GM21717 (cell line): Measurements from ENCODE around the gene FOXD4L6.
"Not testable (repeated sequence)": the region's sequence is repeated elsewhere in the genome, so short reads cannot be mapped to it uniquely, and the experiment has no call there.

Experiments
- ATAC-seq: cut with Tn5 transposase; IDR thresholded peaks from one replicate; pipeline ENCODE4 v1.9.1; 2021; ENCODE audit warnings: mild to moderate bottlenecking, moderate library complexity; ENCODE audit not compliant: unreplicated experiment

The FOXD4L6 gene

GRCh38 chr9:41104542-41104941 is 23.9 kb downstream of the FOXD4L6 start:
- ATAC-seq, result not testable (repeated sequence)

GRCh38 chr9:41100508-41100907 is 28.0 kb downstream of the FOXD4L6 start:
- ATAC-seq, result not testable (repeated sequence)

- not testable (repeated sequence) for ATAC-seq
These were observed 29.7 kb downstream of the FOXD4L6 start for GRCh38 chr9:41098759-41099158.

- peak; percentile 68 for ATAC-seq
These were observed 33.4 kb downstream of the FOXD4L6 start for GRCh38 chr9:41095060-41095459.

- not testable (repeated sequence) for ATAC-seq
These were observed 34.3 kb downstream of the FOXD4L6 start for GRCh38 chr9:41094010-41094773.

- ATAC-seq, result not testable (repeated sequence)
These were observed 37.6 kb downstream of the FOXD4L6 start for GRCh38 chr9:41090922-41091321.

GRCh38 chr9:41090386-41090785 is 38.1 kb downstream of the FOXD4L6 start:
- not testable (repeated sequence) for ATAC-seq

- ATAC-seq, result peak; percentile 77
These were observed 39.9 kb downstream of the FOXD4L6 start for GRCh38 chr9:41088450-41089059.

GRCh38 chr9:41087929-41088328 is 40.6 kb downstream of the FOXD4L6 start:
- ATAC-seq, result not testable (repeated sequence)

- not testable (repeated sequence) for ATAC-seq
These were observed 41.2 kb downstream of the FOXD4L6 start for GRCh38 chr9:41087157-41087780.

- not testable (repeated sequence) for ATAC-seq
These were observed 41.8 kb downstream of the FOXD4L6 start for GRCh38 chr9:41086685-41087084.

GRCh38 chr9:41086215-41086614 is 42.3 kb downstream of the FOXD4L6 start:
- ATAC-seq, result not testable (repeated sequence)

GRCh38 chr9:41082358-41082757 is 46.1 kb downstream of the FOXD4L6 start:
- ATAC-seq, result not testable (repeated sequence)

- not testable (repeated sequence) for ATAC-seq
These were observed 49.0 kb downstream of the FOXD4L6 start for GRCh38 chr9:41079464-41079863.

- not testable (repeated sequence) for ATAC-seq
These were observed 50.9 kb downstream of the FOXD4L6 start for GRCh38 chr9:41077586-41077985.
